Pancreas (tissue), 10 donors: ENCODE measurements around the gene CLDN7. TPM values are rescaled to one million over a fixed set of nuclear protein-coding genes. Genes with fewer than 3 reads are reported as not detected.

ENCODE experiments used
- ATAC-seq, 4 donors: fragments of 200-7000 bp; cut with Tn5 transposase; one replicate each; pipeline versions ENCODE4 v1.8.0 to v1.9.1; 2020; ENCODE audit warnings: mild to moderate bottlenecking in 4 of 4, moderate library complexity in 4 of 4
- DNase-seq, 6 donors: peaks; one replicate each; pipeline ENCODE4 v3.0.0-alpha.2; 2020
- FAIRE-seq: peaks from 2 replicates; lab custom pipeline; 2012; peaks lifted over from hg19 to GRCh38; lab: Jason Lieb, UNC
- H3K27ac ChIP-seq, 4 donors: fragments of 200-600 bp; sonication (generic); 1 replicate in 3 of 4; 2 replicates in 1 of 4; pipeline versions ENCODE4 v1.5.0 to v1.8.0; 2020
- H3K27me3 ChIP-seq, 4 donors: fragments of 200-600 bp; one replicate each; pipeline ENCODE4 v1.8.0; 2021
- H3K36me3 ChIP-seq, 3 donors: fragments of 200-600 bp; sonication (generic) in 1 of 3; one replicate each; pipeline versions ENCODE4 v1.5.0 to v1.8.0; 2020 to 2021
- H3K4me1 ChIP-seq, 3 donors: fragments of 200-600 bp; one replicate each; pipeline ENCODE4 v1.8.0; 2021
- H3K4me3 ChIP-seq, 4 donors: fragments of 200-600 bp; sonication (generic) in 2 of 4; one replicate each; pipeline versions ENCODE4 v1.5.0 to v1.8.0; 2020 to 2021
- H3K9me3 ChIP-seq, 4 donors: fragments of 200-600 bp; one replicate each; pipeline ENCODE4 v1.8.0; 2021
- CTCF ChIP-seq, 4 donors: fragments of 200-600 bp; sonication (generic) in 3 of 4; IDR thresholded peaks; one replicate each; pipeline versions ENCODE4 v1.5.0 to v1.8.0; 2021; ENCODE audit warnings: antibody characterized with exemption in 4 of 4
- WGBS, 2 donors: extraction: QIAGEN DNeasy Blood & Tissue Kit; methylation state at CpG; one replicate each; pipeline ENCODE4 v1.1.7; 2013; 5-methylcytosine and 5-hydroxymethylcytosine counted together
- intact Hi-C, 3 donors: fragments of 100-400 bp; cut with DNase I; formaldehyde crosslinking; loops; one replicate each; pipeline versions ENCODE4 v1.11.1 to v1.14.2; 2022
- polyA plus RNA-seq, 2 donors: library from polyadenylated mRNA; stranded (reverse); fragments of 200-250 nt; gene quantifications; one replicate each; pipeline ENCODE4 v1.2.3, GENCODE V29; 2013
- total RNA-seq, 6 donors: library from RNA; stranded (reverse); fragmentation: NEBNext Ultra II Directional in 4 of 6; extraction: Animal tissue kit (Norgen Biotek cat#: 25700) in 4 of 6; gene quantifications; one replicate each; pipeline versions ENCODE4 v1.2.1 to v1.2.4, GENCODE V29; 2021 to 2023
- donor health status: healthy with polysubstance abuse.
- donor health status: DM: no; HTN: no; CAD: no; lungs with moderate emphysema.
- donor health status: DM: no; HTN: no; CAD: no.
- donor health status: control.
- donor health status: control.
- donor health status: Bipolar disorder and iron deficiency.
- donor health status: DM: yes; HTN: yes; CAD: no.
- donor health status: DM: no; HTN: no; CAD: no.
- donor health status: DM: no; HTN: no; CAD: no.
- donor health status: DM: yes; HTN: yes; CAD: no.

CLDN7 gene
- total and polyA plus RNA-seq, 8 donors = 49.1 to 89.7 (median 62.4) TPM

GRCh38 chr17:7307686-7308624 lies 45.7 kb upstream of the CLDN7 start:
- 0 to 1% methylated on average over 70 to 104 of the region's 104 CpGs for WGBS, 2 donors
- peak in 3 of 4 donors; percentile 2 to 46 (median 25) for ATAC-seq

GRCh38 chr17:7306911-7307685 lies 44.8 kb upstream of the CLDN7 start, which contains the start of gene EIF5A:
TSS of gene EIF5A (plus strand) at chr17:7307628. CDS start at chr17:7309636, 2,008 bp downstream.
- no peak for TF ChIP-seq CTCF (IDR thresholded peaks at IDR 0.05)
- intact Hi-C loops = no loop called here
- Histone ChIP-seq H3K36me3 (peaks cover 8 to 26% (median 13%) of the 10 kb centered on the region in 3 donors), H3K4me1 (peaks cover 10 to 17% (median 17%) of the 10 kb centered on the region in 3 donors), H3K9me3 (no peaks in the 10 kb centered on the region), H3K27me3 (no peaks in the 10 kb centered on the region), H3K27ac (peak within 1 kb of the TSS; percentile 95 to 97 (median 96)), H3K4me3 (peak within 1 kb of the TSS; percentile 79 to 96 (median 88))
- FAIRE-seq (peak; percentile 96), DNase-seq (peak; percentile 100), ATAC-seq (peak; percentile 86 to 93 (median 86))
- WGBS, 2 donors = 0 to 1% methylated on average over 54 to 64 of the region's 64 CpGs

More at GRCh38 chr17:7307686-7308624, 45.7 kb upstream of the CLDN7 start:
- no peaks in the 10 kb centered on the region for H3K27me3 ChIP-seq
- peaks cover 8 to 34% (median 21%) of the 10 kb centered on the region in 3 donors for H3K36me3 ChIP-seq
- peaks cover 15 to 19% (median 17%) of the 10 kb centered on the region in 3 donors for H3K4me1 ChIP-seq
- no peaks in the 10 kb centered on the region for H3K9me3 ChIP-seq
- intact Hi-C loops = no loop called here
- no peak for TF ChIP-seq CTCF (IDR thresholded peaks at IDR 0.05)
- H3K27ac ChIP-seq = peak overlapping the region; percentile 95 to 97 (median 96)
- FAIRE-seq (no peak), DNase-seq (peak; percentile 51 to 88 (median 73))
- peak overlapping the region; percentile 79 to 96 (median 88) for H3K4me3 ChIP-seq

GRCh38 chr17:7304179-7304578 lies 41.9 kb upstream of the CLDN7 start:
- FAIRE-seq = no peak
- H3K9me3 ChIP-seq = no peaks in the 10 kb centered on the region
- 90 to 95% methylated on average over 7 of the region's 7 CpGs for WGBS, 2 donors
- no peak for DNase-seq
- H3K27ac ChIP-seq = no peak overlapping the region
- no peaks in the 10 kb centered on the region for H3K27me3 ChIP-seq
- no peak for ATAC-seq
- H3K4me3 ChIP-seq = no peak overlapping the region
- H3K4me1 ChIP-seq = peaks cover 0 to 2% (median 1%) of the 10 kb centered on the region in 3 donors
- no peak for TF ChIP-seq CTCF (IDR thresholded peaks at IDR 0.05)
- intact Hi-C loops = no loop called here
- no peaks in the 10 kb centered on the region for H3K36me3 ChIP-seq

GRCh38 chr17:7296189-7296861 lies 34.0 kb upstream of the CLDN7 start:
- intact Hi-C loops = loop anchor here in 1 of 3 donors (10.0 kb wide), 1 partner anchor 252 kb away; the partner anchor contains the start of gene SLC16A11
- FAIRE-seq (no peak), DNase-seq (peak; percentile 69 to 95 (median 85))

More at GRCh38 chr17:7296189-7296861, 34.0 kb upstream of the CLDN7 start:
- Histone ChIP-seq H3K9me3 (no peaks in the 10 kb centered on the region), H3K4me3 (peak overlapping the region in 1 of 4 donors; percentile 20), H3K27me3 (no peaks in the 10 kb centered on the region), H3K4me1 (peaks cover 0 to 18% (median 13%) of the 10 kb centered on the region in 3 donors), H3K36me3 (no peaks in the 10 kb centered on the region), H3K27ac (no peak overlapping the region)
- ATAC-seq = peak; percentile 67 to 86 (median 82)
- TF ChIP-seq CTCF (IDR thresholded peaks at IDR 0.05) = peak; percentile 84 to 90 (median 88)
- WGBS, 2 donors = 4 to 7% methylated on average over 51 of the region's 51 CpGs
